Adipocyte (in vitro differentiated cells): ENCODE measurements around the gene RGS3.
A peak's percentile ranks its signal among the peaks of the same experiment; 100 is the strongest.

ENCODE experiments used
- DNase-seq: peaks from one replicate; pipeline ENCODE4 v3.0.0-alpha.2; 2015; ENCODE audit warnings: low read depth
- H3K27me3 ChIP-seq: replicated peaks from 2 replicates; pipeline ENCODE4 v1.7.0; 2013; ENCODE audit warnings: mild to moderate bottlenecking, low read length, moderate library complexity; ENCODE audit not compliant: control insufficient read depth, insufficient read depth
- H3K36me3 ChIP-seq: 2 replicates; pipeline ENCODE4 v1.7.0; 2013; ENCODE audit warnings: low read length, mild to moderate bottlenecking, moderate library complexity; ENCODE audit not compliant: control insufficient read depth, insufficient read depth, severe bottlenecking
- H3K4me1 ChIP-seq: 2 replicates; pipeline ENCODE4 v1.7.0; 2013; ENCODE audit warnings: mild to moderate bottlenecking, low read length, moderate library complexity; ENCODE audit not compliant: control insufficient read depth, insufficient read depth
- H3K4me3 ChIP-seq: 2 replicates; pipeline ENCODE4 v1.7.0; 2013; ENCODE audit warnings: mild to moderate bottlenecking, low read length, moderate library complexity
- H3K9ac ChIP-seq: 2 replicates; pipeline ENCODE4 v1.7.0; 2013; ENCODE audit warnings: mild to moderate bottlenecking, low read length, moderate library complexity
- H3K9me3 ChIP-seq: 2 replicates; pipeline ENCODE4 v1.7.0; 2013; ENCODE audit warnings: mild to moderate bottlenecking, low read length, moderate library complexity; ENCODE audit not compliant: control insufficient read depth

Gene RGS3

GRCh38 chr9:113444736-113445135 is 18.8 kb upstream of the RGS3 start:
- no peak for DNase-seq
- Histone ChIP-seq H3K4me3 (no peak overlapping the region), H3K4me1 (no peaks in the 10 kb centered on the region), H3K36me3 (no peaks in the 10 kb centered on the region), H3K9me3 (no peaks in the 10 kb centered on the region), H3K9ac (no peak overlapping the region), H3K27me3 (no peaks in the 10 kb centered on the region)

- Histone ChIP-seq H3K36me3 (no peaks in the 10 kb centered on the region), H3K9me3 (no peaks in the 10 kb centered on the region), H3K4me3 (no peak overlapping the region), H3K9ac (no peak overlapping the region), H3K4me1 (no peaks in the 10 kb centered on the region), H3K27me3 (no peaks in the 10 kb centered on the region)
- DNase-seq: peak; percentile 81
Observed at GRCh38 chr9:113446323-113446740, 17.2 kb upstream of the RGS3 start.

- Histone ChIP-seq H3K4me1 (peaks cover 6% of the 10 kb centered on the region), H3K4me3 (no peak overlapping the region), H3K27me3 (no peaks in the 10 kb centered on the region), H3K9me3 (no peaks in the 10 kb centered on the region), H3K36me3 (no peaks in the 10 kb centered on the region), H3K9ac (no peak overlapping the region)
- no peak for DNase-seq
Observed at GRCh38 chr9:113449376-113449775, 14.2 kb upstream of the RGS3 start.

DNA sequence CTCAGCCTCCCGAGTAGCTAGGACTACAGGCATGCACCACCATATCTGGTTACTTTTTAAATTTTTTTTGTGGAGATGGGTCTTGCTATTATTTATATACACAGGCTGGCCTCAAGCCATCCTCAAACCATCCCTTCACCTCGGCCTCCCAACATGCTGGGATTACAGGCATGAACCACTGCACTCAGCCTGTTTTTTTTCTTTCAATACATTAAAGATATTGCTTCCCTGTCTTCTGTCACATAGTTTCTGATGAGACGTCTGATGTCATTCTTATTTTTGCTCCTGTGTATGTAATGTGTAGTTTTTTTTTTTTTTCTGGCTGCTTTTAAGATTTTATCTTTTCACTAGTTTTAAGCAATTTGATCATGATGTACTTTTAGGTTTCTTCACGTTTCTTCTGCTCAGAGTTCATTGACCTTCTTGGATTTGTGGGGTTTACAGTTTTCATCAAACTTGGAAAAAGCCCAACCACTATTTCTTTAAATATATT is 11.4 kb upstream of the RGS3 start:
- Histone ChIP-seq H3K9ac (no peak overlapping the region), H3K36me3 (no peaks in the 10 kb centered on the region), H3K4me3 (no peak overlapping the region), H3K9me3 (no peaks in the 10 kb centered on the region), H3K27me3 (no peaks in the 10 kb centered on the region), H3K4me1 (peaks cover 29% of the 10 kb centered on the region)
- DNase-seq: no peak

DNA sequence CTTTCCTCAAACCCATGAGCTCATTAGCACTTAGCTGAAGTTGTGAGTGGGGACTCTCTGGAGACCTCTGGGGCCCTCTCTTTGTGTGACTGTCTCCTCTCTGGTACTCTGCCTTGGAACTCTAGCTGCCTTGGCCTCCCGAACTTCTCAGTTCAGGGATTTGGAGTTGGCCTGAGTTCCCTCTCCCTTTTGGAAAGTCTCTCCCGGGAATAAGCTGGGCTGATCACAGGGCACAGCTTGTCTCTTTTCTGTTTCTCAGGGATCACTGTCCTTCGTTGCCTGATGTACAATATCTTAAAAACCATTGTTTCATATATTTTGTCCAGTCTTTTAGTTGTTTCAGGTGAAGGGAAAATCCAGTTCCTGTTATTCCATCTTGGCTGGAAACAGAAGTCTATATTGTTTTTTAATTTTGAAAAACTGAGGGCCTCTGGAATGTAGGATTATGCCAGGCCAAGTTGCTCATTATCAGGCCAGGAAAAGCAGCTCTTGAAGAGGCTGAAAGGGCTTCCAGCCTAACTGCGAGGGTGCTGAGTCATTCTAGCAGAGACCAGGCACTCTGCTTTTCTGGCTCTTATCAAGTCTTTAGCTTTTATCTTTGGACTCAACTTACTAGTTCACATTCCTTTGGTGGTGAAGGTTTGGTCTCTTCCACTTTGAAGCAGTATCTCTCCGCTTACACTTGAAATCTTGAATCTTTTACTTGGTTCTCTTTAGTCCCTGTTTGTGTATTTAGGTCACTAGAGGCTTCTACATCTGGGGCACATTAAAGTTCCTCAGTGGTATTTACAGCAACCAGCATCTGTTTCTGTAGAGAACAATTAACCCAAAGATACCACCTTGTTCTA is 8.4 kb upstream of the RGS3 start:
- Histone ChIP-seq H3K4me3 (peak overlapping the region; percentile 49), H3K4me1 (peaks cover 29% of the 10 kb centered on the region), H3K27me3 (no peaks in the 10 kb centered on the region), H3K9ac (peak overlapping the region; percentile 67), H3K36me3 (no peaks in the 10 kb centered on the region), H3K9me3 (no peaks in the 10 kb centered on the region)
- peak; percentile 89 for DNase-seq

- no peaks in the 10 kb centered on the region for H3K9me3 ChIP-seq
- no peak overlapping the region for H3K4me3 ChIP-seq
- H3K36me3 ChIP-seq: no peaks in the 10 kb centered on the region
- H3K9ac ChIP-seq: peak overlapping the region; percentile 67
- H3K4me1 ChIP-seq: peaks cover 29% of the 10 kb centered on the region
- DNase-seq: peak; percentile 66
- H3K27me3 ChIP-seq: no peaks in the 10 kb centered on the region
Observed at GRCh38 chr9:113456235-113456634, 7.3 kb upstream of the RGS3 start.

GRCh38 chr9:113461285-113461684 is 2.2 kb upstream of the RGS3 start:
- Histone ChIP-seq H3K9me3 (no peaks in the 10 kb centered on the region), H3K9ac (no peak overlapping the region), H3K36me3 (no peaks in the 10 kb centered on the region), H3K4me1 (peaks cover 7% of the 10 kb centered on the region), H3K4me3 (no peak overlapping the region), H3K27me3 (peaks cover 27% of the 10 kb centered on the region)
- no peak for DNase-seq

DNA sequence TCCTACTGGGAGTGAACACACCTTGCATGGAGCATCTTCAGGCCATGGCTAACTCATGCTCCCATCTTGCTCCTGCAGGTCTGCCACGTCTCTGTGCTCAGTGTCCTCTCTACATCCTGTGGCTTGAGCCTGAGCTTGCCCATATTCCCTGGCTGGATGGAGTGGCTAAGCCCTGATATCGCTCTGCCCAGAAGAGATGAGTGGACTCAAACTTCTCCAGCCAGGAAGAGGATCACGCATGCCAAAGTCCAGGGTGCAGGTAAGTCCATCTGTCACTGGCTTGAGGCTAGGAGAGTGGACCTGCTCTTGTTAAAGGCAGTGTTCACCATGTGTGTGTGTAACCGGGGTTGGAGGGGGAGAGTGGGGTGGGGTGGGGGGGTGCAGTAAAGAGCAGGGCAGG is 1.6 kb upstream of the RGS3 start:
- no peak overlapping the region for H3K9ac ChIP-seq
- peaks cover 3% of the 10 kb centered on the region for H3K9me3 ChIP-seq
- H3K4me1 ChIP-seq: peaks cover 3% of the 10 kb centered on the region
- no peak overlapping the region for H3K4me3 ChIP-seq
- no peak for DNase-seq
- peaks cover 27% of the 10 kb centered on the region for H3K27me3 ChIP-seq
- H3K36me3 ChIP-seq: no peaks in the 10 kb centered on the region

DNA sequence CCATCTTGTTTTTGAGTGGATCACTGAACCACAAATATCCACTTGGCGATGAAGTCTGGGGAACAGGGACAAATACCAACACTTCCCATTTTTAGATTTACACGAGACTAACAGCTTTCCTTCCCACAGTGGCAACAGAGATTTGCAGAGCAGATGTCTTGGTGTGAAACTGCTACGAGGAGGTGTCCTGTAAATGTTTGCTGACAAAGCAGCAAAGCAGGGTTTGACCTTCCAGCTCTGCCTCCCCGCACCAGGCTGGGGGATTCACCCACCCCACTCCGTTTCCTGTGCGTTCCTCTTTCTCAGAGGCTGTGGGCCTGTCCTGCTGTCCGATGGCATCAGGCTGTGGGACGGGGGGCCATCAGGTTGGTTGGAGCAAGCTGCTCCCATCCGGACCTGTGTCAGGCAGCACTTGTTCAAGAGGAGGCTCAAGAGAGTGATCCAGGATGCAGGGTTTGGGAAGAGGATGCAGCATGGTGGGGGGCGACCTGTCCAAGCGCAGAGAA is 693 bp upstream of the RGS3 start:
- no peak overlapping the region for H3K4me3 ChIP-seq

DNA sequence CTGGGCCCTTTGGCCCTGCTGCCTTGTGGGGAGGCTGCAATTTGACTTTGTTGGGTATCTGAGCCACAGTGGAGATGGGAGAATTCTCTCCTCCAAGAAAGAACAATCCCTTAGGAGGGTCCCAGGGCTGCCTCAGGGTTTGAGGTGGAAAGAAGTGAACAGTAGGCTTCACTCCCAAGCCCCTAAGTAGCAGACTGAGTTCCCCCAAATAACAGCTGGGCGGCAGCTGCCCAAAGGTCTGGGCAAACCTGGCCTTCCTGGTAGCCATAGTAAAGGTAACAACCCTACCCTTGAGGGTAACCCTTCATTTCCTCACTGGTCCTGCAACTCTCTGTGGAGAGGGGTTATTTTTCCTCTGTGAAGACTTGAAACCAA is 746 bp downstream of the RGS3 start:
- H3K4me3 ChIP-seq: no peak overlapping the region
- H3K9me3 ChIP-seq: peaks cover 7% of the 10 kb centered on the region
- no peaks in the 10 kb centered on the region for H3K36me3 ChIP-seq
- peaks cover 27% of the 10 kb centered on the region for H3K27me3 ChIP-seq
- H3K9ac ChIP-seq: no peak overlapping the region
- DNase-seq: no peak
- peaks cover 5% of the 10 kb centered on the region for H3K4me1 ChIP-seq

More for the DNA sequence above, 693 bp upstream of the RGS3 start:
- Histone ChIP-seq H3K9me3 (peaks cover 7% of the 10 kb centered on the region), H3K4me1 (peaks cover 3% of the 10 kb centered on the region), H3K9ac (no peak overlapping the region), H3K36me3 (no peaks in the 10 kb centered on the region), H3K27me3 (peaks cover 27% of the 10 kb centered on the region)
- no peak for DNase-seq

GRCh38 chr9:113465599-113466140 is 2.1 kb downstream of the RGS3 start:
- H3K36me3 ChIP-seq: no peaks in the 10 kb centered on the region
- peak; percentile 26 for DNase-seq
- peaks cover 13% of the 10 kb centered on the region for H3K4me1 ChIP-seq
- H3K27me3 ChIP-seq: peaks cover 27% of the 10 kb centered on the region
- H3K9me3 ChIP-seq: peaks cover 7% of the 10 kb centered on the region
- no peak overlapping the region for H3K9ac ChIP-seq
- H3K4me3 ChIP-seq: no peak overlapping the region
